Neural cell (in vitro differentiated cells): ENCODE data around the gene PDE10A.

ENCODE experiments used
- CTCF ChIP-seq: fragments of 450-650 bp; IDR thresholded peaks from 2 replicates; pipeline ENCODE4 v1.5.1; 2014; ENCODE audit warnings: antibody characterized with exemption, mild to moderate bottlenecking, moderate library complexity; ENCODE audit not compliant: poor library complexity, severe bottlenecking
- EP300 ChIP-seq: fragments of 450-650 bp; conservative IDR thresholded peaks from 2 replicates; pipeline ENCODE4 v1.6.1; 2014; ENCODE audit warnings: antibody characterized with exemption, mild to moderate bottlenecking, moderate library complexity; ENCODE audit not compliant: poor library complexity, severe bottlenecking
- EZH2 ChIP-seq: fragments of 200-600, 300-800 bp; shearing (Covaris generic), sonication (generic); IDR thresholded peaks from 2 replicates; pipeline ENCODE4 v1.6.1; 2014; ENCODE audit warnings: antibody characterized with exemption, low read length, borderline replicate concordance, mild to moderate bottlenecking; ENCODE audit not compliant: insufficient read depth, poor library complexity, severe bottlenecking
- RAD21 ChIP-seq: fragments of 450-650 bp; conservative IDR thresholded peaks from 2 replicates; pipeline ENCODE4 v1.6.1; 2014; ENCODE audit warnings: antibody characterized with exemption, mild to moderate bottlenecking, moderate library complexity
- SMC3 ChIP-seq: fragments of 450-650 bp; conservative IDR thresholded peaks from 2 replicates; pipeline ENCODE4 v1.6.1; 2014; ENCODE audit warnings: antibody characterized with exemption, mild to moderate bottlenecking, moderate library complexity; ENCODE audit not compliant: poor library complexity
- TAF1 ChIP-seq: IDR thresholded peaks from 2 replicates; pipeline ENCODE4 v1.6.1; 2012; ENCODE audit warnings: low read depth

DNA sequence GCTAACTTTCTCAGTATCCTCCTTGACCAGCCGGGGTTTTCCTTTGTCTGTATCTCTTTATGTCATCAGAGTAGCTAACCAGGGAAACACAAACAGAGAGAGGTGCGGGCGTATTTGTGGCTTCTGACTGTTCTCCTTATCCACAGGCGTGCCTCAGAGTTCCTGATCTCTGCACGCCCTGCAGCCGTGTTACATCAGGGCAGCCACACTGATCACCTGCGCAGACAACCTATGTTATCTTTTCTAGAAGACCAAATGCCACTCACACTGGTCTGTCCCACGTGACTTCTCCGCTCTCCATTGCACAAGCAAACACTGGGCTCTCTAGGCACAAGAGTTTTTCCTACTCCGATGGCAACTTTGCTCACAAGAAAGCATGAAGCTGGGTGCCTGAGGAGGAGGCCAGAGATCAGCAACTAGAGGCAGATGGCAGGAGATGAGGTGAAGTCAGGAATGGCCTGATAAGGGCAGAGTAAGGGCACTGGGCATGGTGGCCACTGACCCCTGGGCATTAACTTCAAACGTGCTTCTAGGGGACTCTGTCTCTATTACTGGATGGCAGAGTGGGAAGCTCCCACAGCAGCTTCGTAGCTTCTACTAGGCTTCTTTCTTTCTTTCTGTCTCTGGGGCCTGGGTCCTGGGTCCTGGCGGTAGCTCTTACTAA is 4.5 kb downstream of the PDE10A start:
- TF ChIP-seq EZH2, result no peak
- no peak for TF ChIP-seq CTCF
- no peak for TF ChIP-seq RAD21
- TF ChIP-seq EP300, result no peak
- no peak for TF ChIP-seq SMC3
- no peak for TF ChIP-seq TAF1
